ENCODE results near the gene GAS2L1.
A peak's percentile ranks its signal among the peaks of the same experiment; 100 is the strongest.

Gene GAS2L1

DNA sequence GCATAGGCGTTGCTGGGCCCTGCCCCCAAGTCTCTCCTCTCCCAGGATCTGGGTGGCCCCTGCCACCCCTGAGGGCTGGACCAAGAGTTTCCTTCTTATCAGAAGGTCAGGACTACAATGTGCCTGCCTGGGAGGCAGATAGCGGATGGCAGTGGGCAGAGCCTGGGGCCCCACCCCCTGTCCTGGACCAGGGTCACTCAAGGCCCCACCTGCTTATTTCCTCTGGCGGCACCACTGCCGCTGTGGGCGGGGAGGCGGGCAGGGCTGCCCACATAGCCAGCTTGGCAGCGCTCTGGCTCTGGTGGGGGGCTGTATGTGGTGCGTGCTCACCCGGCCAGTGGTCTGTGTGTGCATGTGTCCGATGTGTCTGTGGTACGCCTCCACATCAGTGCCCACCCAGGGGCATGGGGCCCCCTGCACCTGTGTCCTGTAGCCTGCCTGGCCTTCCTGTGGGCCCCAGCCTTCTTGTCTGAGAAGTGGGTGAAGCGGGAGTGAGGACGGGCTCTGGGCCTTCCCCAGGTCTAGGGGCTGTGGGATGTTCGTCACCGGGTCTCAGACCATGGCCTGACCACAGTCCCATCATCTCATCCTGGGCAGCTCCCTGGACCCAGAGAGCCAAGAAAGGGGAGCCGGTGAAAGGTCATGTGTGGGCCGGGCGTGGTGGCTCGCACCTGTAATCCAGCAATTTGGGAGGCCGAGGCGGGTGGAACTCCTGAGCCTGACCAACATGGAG, 3.0 kb downstream of the GAS2L1 start:
- no peak for DNase-seq (ENCODE audit: low read depth)
- no peak overlapping the region for H3K4me3 ChIP-seq (replicated peaks; ENCODE audit: low read depth, low read length)
- TF ChIP-seq, protein P1, sequence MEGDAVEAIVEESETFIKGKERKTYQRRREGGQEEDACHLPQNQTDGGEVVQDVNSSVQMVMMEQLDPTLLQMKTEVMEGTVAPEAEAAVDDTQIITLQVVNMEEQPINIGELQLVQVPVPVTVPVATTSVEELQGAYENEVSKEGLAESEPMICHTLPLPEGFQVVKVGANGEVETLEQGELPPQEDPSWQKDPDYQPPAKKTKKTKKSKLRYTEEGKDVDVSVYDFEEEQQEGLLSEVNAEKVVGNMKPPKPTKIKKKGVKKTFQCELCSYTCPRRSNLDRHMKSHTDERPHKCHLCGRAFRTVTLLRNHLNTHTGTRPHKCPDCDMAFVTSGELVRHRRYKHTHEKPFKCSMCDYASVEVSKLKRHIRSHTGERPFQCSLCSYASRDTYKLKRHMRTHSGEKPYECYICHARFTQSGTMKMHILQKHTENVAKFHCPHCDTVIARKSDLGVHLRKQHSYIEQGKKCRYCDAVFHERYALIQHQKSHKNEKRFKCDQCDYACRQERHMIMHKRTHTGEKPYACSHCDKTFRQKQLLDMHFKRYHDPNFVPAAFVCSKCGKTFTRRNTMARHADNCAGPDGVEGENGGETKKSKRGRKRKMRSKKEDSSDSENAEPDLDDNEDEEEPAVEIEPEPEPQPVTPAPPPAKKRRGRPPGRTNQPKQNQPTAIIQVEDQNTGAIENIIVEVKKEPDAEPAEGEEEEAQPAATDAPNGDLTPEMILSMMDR (IDR thresholded peaks at IDR 0.05; ENCODE audit: low read length, missing control alignments) = no peak

GRCh38 chr22:29310065-29310862, 3.8 kb downstream of the GAS2L1 start:
- no peak overlapping the region for H3K4me3 ChIP-seq (replicated peaks; ENCODE audit: low read depth, low read length)
- DNase-seq (ENCODE audit: low read depth) = no peak
- TF ChIP-seq, protein P1 (IDR thresholded peaks at IDR 0.05; ENCODE audit: low read length, missing control alignments) = no peak

GRCh38 chr22:29310863-29311339, 4.5 kb downstream of the GAS2L1 start:
- TF ChIP-seq, protein P1 (IDR thresholded peaks at IDR 0.05; ENCODE audit: low read length, missing control alignments) = no peak
- peak overlapping the region; percentile 17 for H3K4me3 ChIP-seq (replicated peaks; ENCODE audit: low read depth, low read length)
- peak; percentile 98 for DNase-seq (ENCODE audit: low read depth)

- DNase-seq (ENCODE audit: low read depth) = no peak
- TF ChIP-seq, protein P1 (IDR thresholded peaks at IDR 0.05; ENCODE audit: low read length, missing control alignments) = no peak
- no peak overlapping the region for H3K4me3 ChIP-seq (replicated peaks; ENCODE audit: low read depth, low read length)
These were observed 5.2 kb downstream of the GAS2L1 start for GRCh38 chr22:29311464-29312217.

- DNase-seq (ENCODE audit: low read depth) = no peak
- no peak overlapping the region for H3K4me3 ChIP-seq (replicated peaks; ENCODE audit: low read depth, low read length)
- TF ChIP-seq, protein P1 (IDR thresholded peaks at IDR 0.05; ENCODE audit: low read length, missing control alignments) = no peak
These were observed 6.0 kb downstream of the GAS2L1 start for GRCh38 chr22:29312218-29313125.

GRCh38 chr22:29313126-29313575, 6.7 kb downstream of the GAS2L1 start:
- TF ChIP-seq, protein P1 (IDR thresholded peaks at IDR 0.05; ENCODE audit: low read length, missing control alignments) = peak; percentile 38
- DNase-seq (ENCODE audit: low read depth) = peak; percentile 55
- H3K4me3 ChIP-seq (replicated peaks; ENCODE audit: low read depth, low read length) = no peak overlapping the region

Measured in fibroblast of pulmonary artery (primary cell).